SH-SY5Y (cell line): ENCODE results near the gene FCRL5.

Experiments
- GATA2 ChIP-seq: IDR thresholded peaks from 2 replicates; pipeline ENCODE4 v1.6.1; 2011; ENCODE audit warnings: mild to moderate bottlenecking, low read depth, low read length
- GATA3 ChIP-seq: IDR thresholded peaks from 2 replicates; pipeline ENCODE4 v1.6.1; 2011; ENCODE audit warnings: low read depth, mild to moderate bottlenecking, low read length, moderate library complexity

DNA sequence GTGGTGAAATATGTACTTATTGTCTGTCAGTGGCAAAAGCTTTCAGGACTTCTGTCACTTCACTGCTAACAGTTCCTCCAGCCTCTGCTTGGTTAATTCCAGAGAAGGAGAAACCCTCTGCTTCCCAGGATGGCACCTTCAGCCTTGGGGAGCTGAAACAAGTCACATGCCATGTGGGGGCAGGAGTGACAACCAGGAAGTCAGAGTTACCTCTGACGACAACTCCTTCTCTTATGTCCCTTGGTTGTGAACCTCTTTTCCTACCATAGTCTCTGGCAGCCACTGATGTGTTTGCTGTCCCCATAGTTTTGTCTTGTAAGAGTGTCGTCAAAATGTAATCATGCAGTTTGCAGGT lies 53.6 kb downstream of the FCRL5 start:
- TF ChIP-seq GATA2 (no peak), GATA3 (no peak)
